ENCODE data around the gene ZNF23.

The ZNF23 gene

GRCh38 chr16:71441348-71442050, 20.5 kb downstream of the ZNF23 start:
- TF ChIP-seq CTCF (conservative IDR thresholded peaks at IDR 0.05; ENCODE audit: control insufficient read depth, insufficient read depth, low read depth, low read length) = no peak
- DNase-seq (ENCODE audit: low read depth) = no peak
- H3K4me3 ChIP-seq (ENCODE audit: control insufficient read depth, low read depth, low read length) = no peak overlapping the region

GRCh38 chr16:71440669-71441347, 21.2 kb downstream of the ZNF23 start:
- no peak for TF ChIP-seq CTCF (conservative IDR thresholded peaks at IDR 0.05; ENCODE audit: control insufficient read depth, insufficient read depth, low read depth, low read length)
- H3K4me3 ChIP-seq (ENCODE audit: control insufficient read depth, low read depth, low read length) = no peak overlapping the region
- DNase-seq (ENCODE audit: low read depth) = no peak

GRCh38 chr16:71439523-71439922, 22.5 kb downstream of the ZNF23 start:
- peak; percentile 27 for DNase-seq (ENCODE audit: low read depth)
- no peak for TF ChIP-seq CTCF (conservative IDR thresholded peaks at IDR 0.05; ENCODE audit: control insufficient read depth, insufficient read depth, low read depth, low read length)
- H3K4me3 ChIP-seq (ENCODE audit: control insufficient read depth, low read depth, low read length) = no peak overlapping the region

GRCh38 chr16:71436473-71436872, 25.6 kb downstream of the ZNF23 start:
- DNase-seq (ENCODE audit: low read depth) = no peak
- no peak for TF ChIP-seq CTCF (conservative IDR thresholded peaks at IDR 0.05; ENCODE audit: control insufficient read depth, insufficient read depth, low read depth, low read length)
- H3K4me3 ChIP-seq (ENCODE audit: control insufficient read depth, low read depth, low read length) = no peak overlapping the region

GRCh38 chr16:71432906-71433305, 29.1 kb downstream of the ZNF23 start:
- no peak for TF ChIP-seq CTCF (conservative IDR thresholded peaks at IDR 0.05; ENCODE audit: control insufficient read depth, insufficient read depth, low read depth, low read length)
- DNase-seq (ENCODE audit: low read depth) = no peak
- no peak overlapping the region for H3K4me3 ChIP-seq (ENCODE audit: control insufficient read depth, low read depth, low read length)

- no peak for TF ChIP-seq CTCF (conservative IDR thresholded peaks at IDR 0.05; ENCODE audit: control insufficient read depth, insufficient read depth, low read depth, low read length)
- no peak for DNase-seq (ENCODE audit: low read depth)
- H3K4me3 ChIP-seq (ENCODE audit: control insufficient read depth, low read depth, low read length) = no peak overlapping the region
Measured at GRCh38 chr16:71431991-71432390, 30.1 kb downstream of the ZNF23 start.

All from fibroblast of mammary gland (primary cell).